GM21619 (cell line): ENCODE data around the gene CNST.
A peak's percentile ranks its signal among the peaks of the same experiment; 100 is the strongest.
"Not testable (repeated sequence)": the region's sequence is repeated elsewhere in the genome, so short reads cannot be mapped to it uniquely, and the experiment has no call there.

ENCODE experiments used
- ATAC-seq: cut with Tn5 transposase; IDR thresholded peaks from one replicate; pipeline ENCODE4 v1.9.1; 2021; ENCODE audit not compliant: unreplicated experiment

The CNST gene

DNA sequence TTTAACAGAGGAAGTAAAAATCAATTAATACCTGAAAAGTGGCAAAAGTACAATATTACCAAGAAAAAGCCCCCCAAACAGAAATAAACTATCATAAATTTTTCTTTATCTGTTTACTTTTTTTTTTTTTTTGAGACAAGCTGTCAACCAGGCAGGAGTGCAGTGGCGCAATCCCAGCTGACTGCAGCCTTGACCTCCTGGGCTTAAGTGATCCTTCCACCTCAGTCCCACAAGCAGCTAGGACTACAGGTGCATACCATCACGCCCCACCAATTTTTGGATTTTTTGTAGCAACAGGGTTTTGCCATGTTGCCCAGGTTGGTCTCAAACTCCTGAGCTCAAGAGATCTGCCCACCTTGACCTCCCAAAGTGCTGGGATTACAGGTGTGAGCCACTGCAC lies 8.2 kb upstream of the CNST start:
- no peak for ATAC-seq

DNA sequence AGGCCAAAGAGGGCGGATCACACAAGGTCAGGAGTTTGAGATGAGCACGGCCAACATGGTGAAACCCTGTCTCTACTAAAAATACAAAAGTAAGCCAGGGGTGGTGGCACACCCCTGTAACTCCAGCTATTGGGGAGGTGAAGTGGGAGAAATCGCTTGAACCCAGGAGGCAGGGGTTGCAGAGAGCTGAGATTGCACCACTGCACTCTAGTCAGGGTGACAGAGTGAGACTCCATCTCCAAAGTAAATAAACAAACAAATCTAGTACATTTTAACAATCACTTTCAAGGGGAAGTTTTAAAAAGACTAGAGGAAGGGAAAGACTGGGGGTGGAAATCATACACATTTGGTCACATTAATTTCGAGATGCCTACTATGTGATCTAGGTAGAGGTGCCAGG lies 6.9 kb upstream of the CNST start:
- no peak for ATAC-seq

DNA sequence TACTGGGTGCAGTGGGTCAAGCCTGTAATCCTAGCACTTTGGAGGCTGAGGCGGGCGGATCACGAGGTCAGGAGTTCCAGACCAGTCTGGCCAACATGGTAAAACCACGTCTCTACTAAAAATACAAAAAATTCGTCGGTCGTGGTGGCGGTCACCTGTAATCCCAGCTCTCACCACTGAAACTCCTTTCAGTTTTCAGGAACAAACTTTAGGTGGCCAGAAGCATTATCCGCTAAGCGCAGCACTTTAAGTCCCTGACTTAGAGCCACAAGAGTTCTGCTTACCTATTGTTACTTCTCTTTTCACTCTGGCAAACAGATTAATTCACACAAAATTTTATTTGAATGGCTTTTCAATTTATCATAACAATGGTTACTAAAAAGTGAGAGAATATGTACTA lies 5.4 kb upstream of the CNST start:
- not testable (repeated sequence) for ATAC-seq

DNA sequence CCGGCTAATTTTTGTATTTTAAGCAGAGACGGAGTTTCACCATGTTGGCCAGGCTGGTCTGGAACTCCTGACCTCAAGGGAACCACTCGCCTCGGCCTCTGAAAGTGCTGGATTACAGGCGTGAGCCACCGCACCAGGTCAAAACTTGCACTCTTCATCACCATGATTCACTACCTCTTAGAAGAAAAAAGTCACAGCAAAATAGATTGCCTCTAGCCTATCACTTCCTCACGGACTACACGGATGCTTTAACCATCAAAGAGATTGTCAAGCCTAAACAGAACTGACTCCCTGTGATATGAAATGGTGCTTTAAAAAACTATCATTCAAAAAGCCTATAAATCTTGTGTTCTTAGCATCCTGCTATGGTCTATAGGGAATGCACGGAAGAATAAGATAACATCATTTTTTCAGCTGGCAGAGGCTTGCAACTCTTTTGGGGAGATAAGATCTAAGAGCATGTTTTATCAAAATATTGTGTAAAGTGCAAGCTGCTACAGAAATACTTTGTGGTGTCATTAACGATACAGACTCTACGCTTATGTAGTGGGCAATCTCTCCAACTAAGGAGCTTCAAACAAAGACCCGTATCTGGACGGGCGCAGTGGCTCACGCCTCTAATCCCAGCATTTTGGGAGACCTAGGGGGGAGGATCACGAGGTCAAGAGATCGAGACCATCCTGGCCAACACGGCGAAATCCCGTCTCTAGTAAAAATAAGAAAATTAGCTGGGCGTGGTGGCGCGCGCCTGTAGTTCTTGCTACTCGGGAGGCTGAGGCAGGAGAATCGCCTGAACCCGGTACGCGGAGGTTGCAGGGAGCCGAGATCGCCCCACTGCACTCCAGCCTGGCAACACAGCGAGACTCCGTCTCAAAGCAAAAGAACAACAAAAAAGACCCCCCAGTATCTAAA lies 1.2 kb upstream of the CNST start:
- no peak for ATAC-seq

DNA sequence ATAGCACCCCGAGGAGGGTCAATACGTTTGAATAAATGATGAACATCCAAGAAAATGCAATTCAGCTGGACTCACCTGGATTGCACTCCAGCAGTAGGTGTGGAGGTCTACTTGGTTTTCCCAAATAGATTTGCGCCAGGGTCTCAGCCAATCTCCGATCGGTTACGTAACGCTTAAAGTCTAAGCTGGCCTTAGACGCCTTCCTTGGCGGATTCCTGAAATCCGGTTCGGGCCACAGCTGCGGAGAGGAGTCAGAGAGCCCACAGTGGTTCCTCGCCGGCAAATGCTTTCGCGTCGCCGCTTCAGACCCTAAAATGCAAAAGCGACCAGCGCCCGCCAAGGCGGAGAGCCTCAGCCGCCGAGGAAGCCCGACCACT lies 517 bp upstream of the CNST start:
- no peak for ATAC-seq

DNA sequence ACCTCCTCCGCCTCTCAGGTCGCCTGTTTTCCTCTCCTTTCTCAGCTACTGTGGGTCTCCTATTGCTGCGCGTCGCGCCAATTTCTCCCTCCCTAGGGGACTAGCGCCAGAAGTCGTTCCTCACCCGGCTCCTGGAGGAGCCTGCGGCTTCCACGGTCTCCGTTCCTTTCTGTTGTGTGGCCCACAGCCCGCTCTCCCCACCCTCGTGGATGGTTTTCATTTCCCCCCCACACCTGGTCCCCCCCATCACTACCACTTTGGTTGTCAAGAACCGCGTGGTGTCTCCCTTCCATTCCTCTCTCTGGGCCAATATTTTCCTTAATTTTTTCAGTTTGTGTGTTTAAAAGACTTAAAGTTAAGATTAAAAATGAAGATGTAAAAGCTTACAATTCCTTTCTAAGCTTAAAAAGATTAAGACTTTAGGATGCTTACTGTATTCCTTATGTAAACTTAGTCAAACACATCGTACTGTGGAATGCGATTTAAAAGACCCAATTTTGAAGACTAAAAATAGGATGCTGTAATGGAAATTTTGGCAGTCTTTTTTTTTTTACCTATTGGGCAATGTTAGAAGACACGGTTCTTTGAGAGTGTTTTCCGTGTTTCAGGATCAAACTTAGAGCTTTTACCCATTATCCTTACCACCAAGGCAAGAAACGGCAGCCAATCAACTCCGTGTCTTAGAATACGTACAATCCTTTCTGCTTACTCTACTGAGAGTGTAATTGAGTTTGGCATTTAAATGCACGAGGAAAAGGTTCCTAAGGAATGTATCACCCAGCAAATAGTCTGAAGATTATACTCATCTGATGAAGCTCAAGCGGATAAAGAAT lies 773 bp downstream of the CNST start:
- peak; percentile 12 for ATAC-seq

DNA sequence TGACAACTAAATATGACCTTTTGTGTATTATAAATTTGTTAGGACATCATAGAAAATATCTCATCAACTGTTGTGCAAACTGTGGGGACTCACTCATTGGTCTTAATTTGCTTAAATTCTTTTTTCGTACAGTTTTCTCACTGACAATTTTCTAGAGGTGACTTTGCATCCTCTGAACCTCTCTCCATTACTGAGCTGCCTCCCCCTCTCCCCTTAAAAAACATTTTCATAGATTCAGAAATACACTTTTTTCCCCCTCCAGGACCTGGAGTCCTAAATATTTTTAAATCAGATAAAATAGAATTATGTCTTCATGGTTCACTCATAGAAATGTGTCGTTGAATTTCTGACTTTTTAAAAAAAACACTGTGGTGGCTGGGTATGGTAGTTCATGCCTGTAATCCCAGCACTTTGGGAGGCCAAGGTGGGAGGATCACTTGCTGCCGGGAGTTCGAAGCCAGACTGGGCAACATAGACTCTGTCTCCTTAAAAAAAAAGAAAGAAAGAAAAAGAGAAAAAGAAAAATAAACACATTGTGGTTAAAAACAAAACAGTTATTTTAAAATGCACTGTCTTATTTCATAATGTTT lies 1.5 kb downstream of the CNST start:
- no peak for ATAC-seq

DNA sequence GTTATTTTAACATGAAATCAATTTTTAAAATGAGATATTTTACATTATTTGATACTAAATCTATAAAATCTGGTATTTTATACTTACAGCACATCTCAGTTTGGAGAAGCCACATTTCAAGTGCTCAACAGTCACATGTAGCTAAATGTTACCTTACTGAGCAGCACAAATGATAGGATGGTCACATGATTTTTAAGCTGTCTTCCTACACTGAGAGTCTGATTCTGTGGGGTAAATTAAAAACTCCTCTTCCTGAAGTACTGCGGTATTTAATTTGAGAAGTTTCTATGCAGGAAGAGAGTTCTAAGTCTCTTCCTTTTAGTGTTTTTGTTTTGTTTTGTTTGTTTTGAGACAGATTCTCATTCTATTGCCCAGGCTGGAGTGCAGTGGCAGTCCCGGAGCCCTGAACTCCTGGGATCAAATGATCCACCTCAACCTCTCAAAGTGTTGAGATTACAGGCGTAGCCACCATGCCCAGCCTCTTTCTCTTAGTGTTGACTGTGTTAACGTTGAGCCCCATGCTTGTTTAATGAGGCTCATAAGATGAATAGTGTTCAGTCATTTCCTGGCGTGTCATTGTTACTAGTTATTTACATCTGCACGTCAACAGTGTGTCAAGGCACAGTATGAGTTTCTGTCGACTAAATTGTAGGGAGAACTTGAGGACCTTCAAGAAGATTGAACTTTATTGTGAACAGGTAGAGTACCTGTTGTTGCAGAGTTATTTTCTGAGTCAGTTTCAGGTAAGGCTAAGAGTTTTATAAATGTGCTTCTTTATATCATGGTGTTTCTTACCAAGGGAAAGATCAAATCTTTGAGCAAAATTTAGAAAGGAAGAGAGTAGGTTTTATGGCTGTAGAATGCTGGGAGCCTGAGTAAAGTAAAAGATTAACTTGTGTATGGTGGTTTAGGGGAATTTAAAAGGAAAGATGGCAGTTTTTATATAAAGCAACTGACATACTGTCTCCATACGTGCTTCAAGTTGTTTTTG lies 3.3 kb downstream of the CNST start:
- ATAC-seq = no peak

DNA sequence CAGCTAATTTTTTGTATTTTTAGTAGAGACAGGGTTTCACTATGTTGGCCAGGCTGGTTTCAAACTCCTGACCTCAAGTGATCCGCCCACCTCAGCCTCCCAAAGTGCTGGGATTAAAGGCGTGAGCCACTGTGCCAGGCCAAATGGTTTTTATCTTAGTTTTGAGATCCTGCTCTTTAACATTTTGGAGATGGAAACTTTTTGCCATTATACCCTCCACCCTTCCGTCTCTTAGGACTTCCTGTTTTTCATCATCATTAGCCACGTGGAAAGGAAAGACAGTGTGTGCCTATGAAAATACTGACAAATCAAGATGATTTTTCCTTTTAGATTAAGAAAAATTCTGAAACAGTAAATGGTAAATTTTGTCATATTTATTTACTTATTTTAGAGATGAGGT lies 5.1 kb downstream of the CNST start:
- not testable (repeated sequence) for ATAC-seq

DNA sequence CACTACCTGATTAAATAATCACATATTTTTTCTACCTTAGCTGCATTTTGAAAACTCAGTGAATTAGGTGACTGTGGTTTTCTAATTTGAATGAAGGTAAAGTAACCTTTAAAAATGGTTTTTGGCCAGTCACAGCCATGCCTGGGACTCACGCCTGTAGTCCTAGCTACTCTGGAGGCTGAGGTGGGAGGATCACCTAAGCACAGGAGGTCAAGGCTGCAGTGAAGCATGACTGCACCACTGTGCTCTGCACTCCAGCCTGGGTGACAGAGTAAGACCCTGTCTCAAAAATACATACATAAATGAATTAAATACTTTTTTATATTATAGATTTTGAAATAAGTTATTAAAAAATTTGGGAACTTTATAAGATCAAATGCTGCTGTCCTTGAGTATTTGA lies 5.7 kb downstream of the CNST start:
- ATAC-seq = no peak

DNA sequence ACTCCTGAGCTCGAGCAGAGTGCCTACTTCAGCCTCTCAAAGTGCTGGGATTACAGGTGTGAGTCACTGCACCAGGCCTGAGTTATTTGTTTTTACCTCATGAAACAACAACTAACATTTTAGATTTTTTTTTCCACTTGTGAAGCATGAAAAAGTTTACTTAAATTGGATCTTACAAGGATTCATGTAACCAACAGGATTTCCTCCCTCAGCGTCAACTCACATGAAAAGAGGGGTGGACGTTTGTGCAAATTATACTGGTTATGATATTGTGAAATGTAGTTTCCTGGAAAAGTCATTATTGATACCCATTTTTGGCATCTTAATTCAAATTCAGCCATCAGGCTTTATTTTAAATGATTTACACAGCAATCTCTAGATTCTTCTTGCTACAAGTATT lies 6.5 kb downstream of the CNST start:
- no peak for ATAC-seq

DNA sequence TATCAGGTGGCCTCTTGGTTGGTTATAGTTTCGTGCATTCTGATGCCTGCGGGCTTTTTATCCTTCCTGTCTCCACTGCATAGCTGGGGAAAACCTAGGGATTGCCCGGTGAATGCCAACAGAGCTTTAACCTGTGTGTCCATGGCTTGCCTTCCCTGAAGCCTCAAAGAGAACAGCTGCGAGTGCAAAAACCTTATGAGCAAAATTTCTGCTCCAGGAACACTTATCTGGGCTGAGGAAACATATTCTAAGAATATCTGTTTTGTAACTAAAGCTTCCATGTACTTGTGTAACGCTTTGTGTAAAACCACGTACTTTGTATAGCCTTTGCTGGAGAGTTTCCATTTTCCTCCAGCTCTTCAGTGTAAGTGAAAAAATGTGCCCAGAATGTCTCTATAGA lies 7.2 kb downstream of the CNST start:
- no peak for ATAC-seq

DNA sequence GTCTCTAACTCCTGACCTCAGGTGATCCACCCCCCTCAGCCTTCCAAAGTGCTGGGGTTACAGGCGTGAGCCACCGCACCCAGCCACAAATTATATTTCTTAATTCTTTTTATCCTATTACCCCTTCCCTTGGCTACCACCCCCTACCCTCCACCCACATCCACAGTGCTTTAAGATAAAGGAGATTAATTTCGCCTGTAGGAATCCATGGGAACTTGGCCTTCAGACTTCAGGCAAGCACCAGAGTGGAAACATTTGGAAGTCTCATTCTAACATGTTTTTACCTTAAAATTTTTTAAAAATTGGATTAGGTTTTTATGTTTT lies 10.4 kb downstream of the CNST start:
- no peak for ATAC-seq

DNA sequence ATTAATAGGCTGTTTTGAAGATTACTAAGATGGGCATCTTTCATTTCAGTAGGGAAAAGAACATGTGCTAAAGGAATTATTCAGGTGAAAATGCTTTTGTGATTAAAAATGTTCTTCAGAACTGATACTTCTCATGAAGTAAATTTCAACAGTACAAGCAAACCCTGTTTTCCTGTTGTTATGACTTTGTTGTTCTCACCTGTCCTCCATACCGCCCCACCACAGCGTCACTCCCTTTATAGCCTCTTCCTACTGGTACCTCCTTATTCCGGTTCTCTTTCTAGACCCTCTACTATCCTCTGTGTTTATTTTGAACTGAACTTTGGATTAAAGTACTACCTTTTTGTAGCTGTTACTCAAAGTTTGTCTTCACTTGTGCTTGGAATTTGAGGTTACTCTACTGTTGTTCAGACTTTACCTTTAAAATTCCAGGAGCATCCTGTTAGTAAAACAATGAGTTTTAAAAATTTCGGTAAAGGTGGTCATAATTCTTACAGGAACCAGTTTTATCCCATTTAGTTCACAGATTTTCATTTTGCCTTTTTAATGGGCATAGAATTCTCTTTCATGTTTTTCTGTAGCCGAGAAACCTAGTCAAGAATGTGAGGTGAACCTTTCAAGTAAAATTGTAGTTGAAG lies 10.9 kb downstream of the CNST start:
- ATAC-seq = no peak

DNA sequence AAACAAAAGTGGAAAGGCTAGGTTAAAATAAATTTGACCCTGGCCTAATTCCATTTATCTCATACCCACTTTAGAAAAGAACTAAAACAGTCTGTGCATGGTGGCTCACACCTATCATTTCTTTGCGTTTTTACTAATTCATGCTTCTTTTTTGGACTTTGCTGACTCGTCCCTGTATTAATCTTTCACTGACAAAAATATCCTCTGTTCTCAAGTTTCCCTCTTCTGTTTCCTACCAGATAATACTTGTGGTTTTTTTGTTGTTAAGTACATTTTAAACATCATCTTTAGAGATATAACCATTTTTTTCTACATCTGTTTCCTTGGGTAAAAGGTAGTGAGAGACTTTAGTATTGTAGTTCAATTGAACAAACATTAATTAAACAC lies 11.5 kb downstream of the CNST start:
- ATAC-seq = no peak

DNA sequence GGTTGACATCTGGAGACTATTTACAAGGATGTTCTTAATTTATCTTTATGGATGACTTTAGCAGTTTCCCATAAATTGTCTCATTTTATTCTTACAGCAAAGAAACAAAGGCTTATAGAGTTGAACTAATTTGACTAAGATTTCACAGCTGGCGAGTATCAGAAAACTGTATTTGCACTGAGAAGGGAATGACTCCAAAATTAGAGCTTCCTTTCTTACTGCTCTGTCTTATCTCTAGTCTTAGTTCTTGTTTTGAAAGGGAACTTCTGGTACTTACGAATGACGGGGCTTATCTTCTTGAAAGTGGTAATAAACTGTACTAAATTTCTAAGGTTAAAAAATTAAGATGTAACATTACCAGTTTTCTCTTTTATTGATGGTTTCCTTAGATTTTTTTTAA lies 13.6 kb downstream of the CNST start:
- peak; percentile 79 for ATAC-seq

DNA sequence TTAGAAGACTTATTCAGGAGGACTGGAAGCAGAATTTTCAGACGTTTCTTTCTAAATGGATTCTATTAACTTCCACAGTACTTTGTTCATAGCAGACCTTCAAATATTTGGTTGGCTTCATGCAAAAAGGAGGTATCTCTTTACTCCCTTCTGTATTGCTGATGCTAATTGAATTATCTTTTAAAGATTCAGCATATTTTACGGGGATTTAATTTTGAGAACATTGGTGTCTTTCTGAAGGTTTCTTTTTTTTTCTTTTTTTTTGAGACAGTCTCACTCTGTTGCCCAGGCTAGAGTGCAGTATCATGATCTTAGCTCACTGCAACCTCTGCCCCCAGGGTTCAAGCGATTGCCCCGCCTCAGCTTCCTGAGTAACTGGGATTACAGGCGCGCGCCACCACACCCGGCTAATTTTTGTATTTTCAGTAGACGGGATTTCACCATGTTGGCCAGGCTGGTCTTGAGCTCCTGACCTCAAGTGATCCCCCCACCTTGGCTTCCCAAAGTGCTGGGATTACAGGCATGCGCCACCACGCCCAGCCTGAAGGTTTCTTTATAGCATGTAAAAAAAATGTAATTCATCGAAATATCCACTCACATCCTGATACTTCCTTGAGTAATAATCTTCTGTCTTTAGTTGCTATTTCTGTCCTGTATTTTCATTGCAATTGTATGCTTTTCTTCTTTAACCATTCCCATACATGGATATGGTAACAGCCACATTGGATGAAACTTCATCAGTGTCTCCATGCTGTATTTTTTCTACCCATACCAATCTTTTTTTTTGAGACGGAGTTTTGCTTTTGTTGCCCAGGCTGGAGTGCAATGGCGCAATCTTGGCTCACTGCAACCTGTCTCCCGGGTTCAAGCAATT lies 14.5 kb downstream of the CNST start:
- no peak for ATAC-seq

DNA sequence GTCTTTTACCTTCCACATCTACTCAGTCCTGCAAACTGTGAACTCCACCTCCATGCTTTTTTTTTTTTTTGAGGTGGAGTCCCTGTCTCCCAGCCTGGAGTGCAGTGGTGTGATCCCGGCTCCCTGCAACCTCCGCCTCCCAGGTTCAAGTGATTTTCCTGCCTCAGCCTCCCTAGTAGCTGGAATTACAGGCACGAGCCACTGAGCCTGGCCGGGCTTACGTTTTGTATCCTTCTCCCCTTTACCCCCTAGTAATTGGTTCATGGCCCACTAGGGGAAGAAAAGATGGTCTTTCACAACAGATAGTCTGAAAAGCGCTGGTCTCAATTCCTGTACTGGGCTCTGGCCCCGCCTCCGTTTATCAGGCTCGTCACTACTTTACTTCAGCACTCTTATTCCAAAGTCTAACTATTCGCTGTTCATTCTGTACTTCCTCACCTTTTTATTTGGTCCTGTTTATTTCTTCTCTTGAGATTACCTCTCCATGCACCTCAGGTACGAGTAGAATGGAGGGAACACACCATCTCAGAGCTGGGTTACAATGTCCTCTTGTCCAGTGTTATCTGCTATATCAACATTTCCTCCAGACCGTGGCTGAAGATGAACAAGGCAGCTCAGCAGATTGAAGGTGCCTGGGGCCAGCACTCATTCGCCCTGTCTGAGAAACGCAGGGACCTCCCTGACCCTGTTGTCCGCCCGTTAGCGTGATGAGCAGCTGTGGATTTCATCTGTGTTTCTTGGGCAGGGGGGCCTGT lies 16.2 kb downstream of the CNST start:
- no peak for ATAC-seq

DNA sequence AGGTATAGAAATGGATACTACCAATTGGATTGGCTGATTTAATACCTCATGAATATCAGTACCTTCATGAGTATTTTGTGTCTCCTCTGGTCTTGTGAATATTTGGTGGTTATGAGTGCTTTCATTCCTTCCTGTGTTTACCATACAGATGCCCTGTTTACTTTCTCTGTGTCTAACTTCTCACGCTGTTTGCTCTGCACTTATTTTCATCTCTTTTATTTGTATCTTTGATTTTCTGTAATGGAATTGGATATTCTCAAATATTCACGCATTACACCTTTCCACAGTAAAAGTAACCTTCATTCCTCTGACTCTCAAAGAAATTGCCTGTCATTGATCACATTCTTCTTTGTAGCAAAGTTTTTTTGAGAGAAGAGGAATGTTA lies 16.8 kb downstream of the CNST start:
- ATAC-seq = no peak
